ENCODE results near the gene TSPAN15.

Gene TSPAN15

DNA sequence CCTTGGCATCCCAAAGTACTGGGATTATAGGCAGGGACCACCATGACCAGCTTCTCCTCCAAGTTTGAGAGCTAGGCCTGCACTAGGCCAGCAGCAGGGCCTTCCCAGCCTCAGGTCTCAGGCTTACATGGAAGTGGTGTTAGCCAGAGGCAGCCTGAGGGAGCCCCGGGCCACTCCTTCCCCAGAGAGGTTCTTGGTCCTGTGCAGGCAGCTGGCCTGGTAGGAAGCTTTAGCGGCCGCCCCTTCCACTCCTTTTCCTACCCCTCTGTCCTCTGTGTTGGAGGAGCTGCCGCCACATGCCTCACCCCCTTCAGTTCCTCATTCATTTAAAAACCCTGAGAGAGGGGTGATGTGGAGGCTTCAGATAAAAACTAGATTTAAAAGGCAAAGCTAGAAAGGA lies 40.3 kb downstream of the TSPAN15 start:
- CTCF ChIA-PET = interaction anchor here (0.6 to 1.2 kb wide), 4 partner anchors 16 to 773 kb away, joined by 3 to 4 read pairs (median 3); no protein-coding TSS in a partner anchor
- TF ChIP-seq, protein P1, sequence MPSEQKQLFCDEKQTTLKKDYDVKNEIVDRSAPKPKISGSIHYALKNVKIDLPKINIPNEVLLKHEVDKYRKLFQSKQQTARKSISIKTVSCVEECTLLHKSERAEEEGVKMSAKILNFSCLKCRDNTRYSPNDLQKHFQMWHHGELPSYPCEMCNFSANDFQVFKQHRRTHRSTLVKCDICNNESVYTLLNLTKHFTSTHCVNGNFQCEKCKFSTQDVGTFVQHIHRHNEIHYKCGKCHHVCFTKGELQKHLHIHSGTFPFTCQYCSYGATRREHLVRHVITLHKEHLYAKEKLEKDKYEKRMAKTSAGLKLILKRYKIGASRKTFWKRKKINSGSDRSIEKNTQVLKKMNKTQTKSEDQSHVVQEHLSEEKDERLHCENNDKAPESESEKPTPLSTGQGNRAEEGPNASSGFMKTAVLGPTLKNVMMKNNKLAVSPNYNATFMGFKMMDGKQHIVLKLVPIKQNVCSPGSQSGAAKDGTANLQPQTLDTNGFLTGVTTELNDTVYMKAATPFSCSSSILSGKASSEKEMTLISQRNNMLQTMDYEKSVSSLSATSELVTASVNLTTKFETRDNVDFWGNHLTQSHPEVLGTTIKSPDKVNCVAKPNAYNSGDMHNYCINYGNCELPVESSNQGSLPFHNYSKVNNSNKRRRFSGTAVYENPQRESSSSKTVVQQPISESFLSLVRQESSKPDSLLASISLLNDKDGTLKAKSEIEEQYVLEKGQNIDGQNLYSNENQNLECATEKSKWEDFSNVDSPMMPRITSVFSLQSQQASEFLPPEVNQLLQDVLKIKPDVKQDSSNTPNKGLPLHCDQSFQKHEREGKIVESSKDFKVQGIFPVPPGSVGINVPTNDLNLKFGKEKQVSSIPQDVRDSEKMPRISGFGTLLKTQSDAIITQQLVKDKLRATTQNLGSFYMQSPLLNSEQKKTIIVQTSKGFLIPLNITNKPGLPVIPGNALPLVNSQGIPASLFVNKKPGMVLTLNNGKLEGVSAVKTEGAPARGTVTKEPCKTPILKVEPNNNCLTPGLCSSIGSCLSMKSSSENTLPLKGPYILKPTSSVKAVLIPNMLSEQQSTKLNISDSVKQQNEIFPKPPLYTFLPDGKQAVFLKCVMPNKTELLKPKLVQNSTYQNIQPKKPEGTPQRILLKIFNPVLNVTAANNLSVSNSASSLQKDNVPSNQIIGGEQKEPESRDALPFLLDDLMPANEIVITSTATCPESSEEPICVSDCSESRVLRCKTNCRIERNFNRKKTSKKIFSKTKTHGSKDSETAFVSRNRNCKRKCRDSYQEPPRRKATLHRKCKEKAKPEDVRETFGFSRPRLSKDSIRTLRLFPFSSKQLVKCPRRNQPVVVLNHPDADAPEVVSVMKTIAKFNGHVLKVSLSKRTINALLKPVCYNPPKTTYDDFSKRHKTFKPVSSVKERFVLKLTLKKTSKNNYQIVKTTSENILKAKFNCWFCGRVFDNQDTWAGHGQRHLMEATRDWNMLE (tag by site-specific recombination; conservative IDR thresholded peaks at IDR 0.05; ENCODE audit: low read depth) = no peak
- TF ChIP-seq IKZF3 (tag by site-specific recombination; IDR thresholded peaks at IDR 0.05) = no peak
- TF ChIP-seq, protein P2, sequence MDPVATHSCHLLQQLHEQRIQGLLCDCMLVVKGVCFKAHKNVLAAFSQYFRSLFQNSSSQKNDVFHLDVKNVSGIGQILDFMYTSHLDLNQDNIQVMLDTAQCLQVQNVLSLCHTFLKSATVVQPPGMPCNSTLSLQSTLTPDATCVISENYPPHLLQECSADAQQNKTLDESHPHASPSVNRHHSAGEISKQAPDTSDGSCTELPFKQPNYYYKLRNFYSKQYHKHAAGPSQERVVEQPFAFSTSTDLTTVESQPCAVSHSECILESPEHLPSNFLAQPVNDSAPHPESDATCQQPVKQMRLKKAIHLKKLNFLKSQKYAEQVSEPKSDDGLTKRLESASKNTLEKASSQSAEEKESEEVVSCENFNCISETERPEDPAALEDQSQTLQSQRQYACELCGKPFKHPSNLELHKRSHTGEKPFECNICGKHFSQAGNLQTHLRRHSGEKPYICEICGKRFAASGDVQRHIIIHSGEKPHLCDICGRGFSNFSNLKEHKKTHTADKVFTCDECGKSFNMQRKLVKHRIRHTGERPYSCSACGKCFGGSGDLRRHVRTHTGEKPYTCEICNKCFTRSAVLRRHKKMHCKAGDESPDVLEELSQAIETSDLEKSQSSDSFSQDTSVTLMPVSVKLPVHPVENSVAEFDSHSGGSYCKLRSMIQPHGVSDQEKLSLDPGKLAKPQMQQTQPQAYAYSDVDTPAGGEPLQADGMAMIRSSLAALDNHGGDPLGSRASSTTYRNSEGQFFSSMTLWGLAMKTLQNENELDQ (tag by site-specific recombination; IDR thresholded peaks at IDR 0.05; ENCODE audit: low read depth) = no peak
- TF ChIP-seq, protein P3, sequence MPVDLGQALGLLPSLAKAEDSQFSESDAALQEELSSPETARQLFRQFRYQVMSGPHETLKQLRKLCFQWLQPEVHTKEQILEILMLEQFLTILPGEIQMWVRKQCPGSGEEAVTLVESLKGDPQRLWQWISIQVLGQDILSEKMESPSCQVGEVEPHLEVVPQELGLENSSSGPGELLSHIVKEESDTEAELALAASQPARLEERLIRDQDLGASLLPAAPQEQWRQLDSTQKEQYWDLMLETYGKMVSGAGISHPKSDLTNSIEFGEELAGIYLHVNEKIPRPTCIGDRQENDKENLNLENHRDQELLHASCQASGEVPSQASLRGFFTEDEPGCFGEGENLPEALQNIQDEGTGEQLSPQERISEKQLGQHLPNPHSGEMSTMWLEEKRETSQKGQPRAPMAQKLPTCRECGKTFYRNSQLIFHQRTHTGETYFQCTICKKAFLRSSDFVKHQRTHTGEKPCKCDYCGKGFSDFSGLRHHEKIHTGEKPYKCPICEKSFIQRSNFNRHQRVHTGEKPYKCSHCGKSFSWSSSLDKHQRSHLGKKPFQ (tag by site-specific recombination; IDR thresholded peaks at IDR 0.05) = no peak
- TF ChIP-seq ZNF549 (tag by site-specific recombination; IDR thresholded peaks at IDR 0.05) = no peak
- TF ChIP-seq ZNF791 (tag by site-specific recombination; IDR thresholded peaks at IDR 0.05) = no peak
- TF ChIP-seq ZNF366 (tag by site-specific recombination; conservative IDR thresholded peaks at IDR 0.05) = no peak
- TF ChIP-seq ZNF248 (tag by site-specific recombination; IDR thresholded peaks at IDR 0.05) = no peak
- TF ChIP-seq ZNF776 (tag by site-specific recombination; IDR thresholded peaks at IDR 0.05; ENCODE audit: borderline replicate concordance) = no peak
- TF ChIP-seq GFI1B (tag by site-specific recombination; IDR thresholded peaks at IDR 0.05) = no peak
- TF ChIP-seq ZNF155 (tag by site-specific recombination; IDR thresholded peaks at IDR 0.05) = no peak
- no peak for TF ChIP-seq ZNF560 (tag by site-specific recombination; IDR thresholded peaks at IDR 0.05; ENCODE audit: borderline replicate concordance)
- TF ChIP-seq ZNF214 (tag by site-specific recombination; IDR thresholded peaks at IDR 0.05; ENCODE audit: borderline replicate concordance) = no peak
- TF ChIP-seq SP3 (tag by site-specific recombination; IDR thresholded peaks at IDR 0.05) = no peak
- TF ChIP-seq ZNF785 (tag by site-specific recombination; IDR thresholded peaks at IDR 0.05) = no peak
- no peak for TF ChIP-seq GLIS1 (tag by site-specific recombination; IDR thresholded peaks at IDR 0.05)
- TF ChIP-seq ZSCAN23 (tag by site-specific recombination; IDR thresholded peaks at IDR 0.05) = no peak
- TF ChIP-seq ZNF184 (tag by site-specific recombination; IDR thresholded peaks at IDR 0.05) = no peak
- Histone ChIP-seq H3K4me1 (ENCODE audit: control insufficient read depth, insufficient read depth, low read length) (no peaks in the 10 kb centered on the region), H3K36me3 (ENCODE audit: control insufficient read depth in 2 of 2, insufficient read depth in 1 of 2, low read length in 2 of 2) (no peaks in the 10 kb centered on the region), H3K4me3 (ENCODE audit: low read depth, low read length) (no peak overlapping the region), H3K9me3 (ENCODE audit: control insufficient read depth, insufficient read depth, low read depth, low read length) (no peaks in the 10 kb centered on the region), H3K27ac (ENCODE audit: extremely low read depth, low read depth, low read length) (no peak overlapping the region)
- POLR2A ChIA-PET = no interaction called here
